NCI-H2107 treated with DMSO at 0.1 percent for 48 hours (cell line): ENCODE measurements around the gene TAT.
A peak's percentile ranks its signal among the peaks of the same experiment; 100 is the strongest.
"Not testable (repeated sequence)": the region's sequence is repeated elsewhere in the genome, so short reads cannot be mapped to it uniquely, and the experiment has no call there.

Experiments used
- DNase-seq: peaks from one replicate; lab custom pipeline; 2025; ENCODE audit not compliant: unreplicated experiment; lab: John Stamatoyannopoulos, UW

TAT gene

DNA sequence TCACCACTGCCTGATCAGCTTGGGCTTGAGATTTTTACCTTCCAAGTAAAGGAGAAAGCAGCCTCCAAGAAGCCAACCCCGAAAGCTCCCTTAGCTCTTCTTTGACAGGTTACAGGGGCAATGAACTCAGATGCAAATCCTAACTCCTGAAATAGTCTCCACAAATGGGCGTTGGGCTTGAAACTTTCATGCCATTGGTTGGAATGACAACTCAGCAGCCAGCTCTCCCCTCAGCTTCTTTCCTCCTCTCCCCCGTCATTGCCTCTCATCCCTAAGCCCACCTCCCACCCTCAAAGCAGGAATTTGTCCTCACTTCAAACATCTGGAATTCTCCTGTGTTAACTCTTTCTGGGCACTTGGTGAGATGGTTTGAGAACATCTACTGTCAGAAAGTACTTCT, at the start of gene TAT:
Gene TAT, minus strand, starts transcription at position 122 of the 400 bp plus-strand sequence. CDS start 677 bp downstream, outside the sequence.
- no peak for DNase-seq

DNA sequence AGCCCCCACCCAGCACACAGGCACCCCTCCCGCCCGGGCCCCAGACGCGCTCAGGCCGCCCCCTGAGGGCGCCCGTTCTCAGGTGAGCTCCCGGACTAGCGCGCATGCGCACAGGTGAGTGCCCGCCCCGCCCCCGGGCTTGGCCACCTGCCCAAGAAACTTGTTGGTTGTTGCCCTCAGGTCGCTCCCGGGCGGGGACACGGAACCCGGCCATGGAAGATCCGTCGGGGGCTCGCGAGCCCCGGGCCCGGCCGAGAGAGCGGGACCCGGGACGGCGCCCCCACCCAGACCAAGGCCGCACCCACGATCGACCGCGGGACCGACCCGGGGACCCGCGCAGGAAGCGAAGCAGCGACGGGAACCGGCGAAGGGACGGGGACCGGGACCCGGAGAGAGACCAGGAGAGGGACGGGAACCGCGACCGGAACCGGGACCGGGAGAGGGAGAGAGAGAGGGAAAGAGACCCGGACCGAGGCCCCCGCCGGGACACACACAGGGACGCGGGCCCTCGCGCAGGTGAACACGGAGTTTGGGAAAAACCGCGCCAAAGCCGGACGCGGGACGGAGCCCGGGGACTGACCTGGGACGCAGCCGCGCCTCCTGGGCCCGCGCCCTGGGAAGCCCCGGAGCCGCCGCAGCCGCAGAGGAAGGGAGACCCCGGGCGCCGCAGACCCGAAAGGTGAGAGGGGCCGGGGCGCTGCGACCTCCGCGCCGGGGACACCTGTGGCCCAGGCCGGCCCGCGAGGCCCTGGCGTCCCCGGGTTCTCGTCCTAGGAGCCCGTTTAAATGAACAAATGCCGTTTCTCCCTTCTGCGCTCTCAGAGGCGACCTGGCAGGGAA, 49.3 kb upstream of the TAT start, which contains the start of gene MARVELD3:
Gene MARVELD3, plus strand, starts transcription at position 167 of the 840 bp plus-strand sequence. Its CDS starts 46 bp downstream, at position 213.
- peak; percentile 62 for DNase-seq

DNA sequence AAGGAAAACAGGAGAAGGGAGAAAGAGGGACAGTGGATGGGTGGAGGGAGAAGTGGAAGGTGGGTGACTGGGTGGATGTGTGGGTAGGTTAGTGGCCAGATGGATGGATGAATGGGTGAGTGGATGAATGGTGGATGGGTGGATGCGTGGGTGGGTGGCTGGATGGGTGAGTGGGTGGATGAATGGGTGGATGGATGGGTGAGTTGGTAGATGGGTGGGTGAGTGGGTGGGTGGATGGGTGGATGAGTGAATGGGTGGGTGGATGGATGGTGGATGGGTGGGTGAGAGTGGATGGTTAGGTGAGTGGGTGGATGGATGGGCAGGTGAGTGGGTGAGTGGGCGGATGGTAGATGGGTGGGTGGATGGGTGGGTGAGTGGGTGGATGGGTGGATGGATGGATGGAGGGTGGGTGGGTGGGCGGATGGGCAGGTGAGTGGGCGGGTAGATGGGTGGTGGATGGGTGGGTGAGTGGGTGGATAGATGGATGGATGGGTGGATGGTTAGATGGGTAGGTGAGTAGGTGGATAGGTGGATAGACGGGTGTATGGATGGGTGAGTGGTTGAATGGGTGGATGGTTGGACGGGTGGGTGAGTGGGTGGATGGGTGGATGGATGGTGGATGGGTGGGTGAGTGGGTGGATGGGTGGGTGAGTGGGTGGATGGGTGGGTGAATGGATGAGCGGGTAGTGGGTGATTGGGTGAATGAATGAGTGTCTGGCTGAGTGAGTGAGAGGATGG, 48.4 kb upstream of the TAT start:
- DNase-seq: no peak

DNA sequence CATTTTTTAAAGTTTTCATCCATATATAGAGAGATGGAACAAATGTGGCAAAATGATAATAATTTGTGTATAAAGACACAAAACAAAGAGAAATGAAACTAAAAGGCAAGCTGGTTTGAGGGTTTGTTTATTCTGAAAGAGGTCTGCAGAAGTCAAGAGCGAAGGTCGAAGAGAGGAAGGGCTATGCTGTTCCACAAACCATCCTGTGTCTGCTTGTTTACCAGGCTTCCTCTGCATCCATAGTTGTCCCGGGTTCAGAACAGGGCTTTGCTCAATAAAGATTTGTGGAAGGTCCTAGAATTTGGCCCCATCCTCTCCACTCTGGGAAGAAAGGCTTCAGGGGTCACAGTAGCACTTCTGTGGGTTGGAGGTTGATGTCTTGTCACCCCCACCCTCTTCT, 46.7 kb upstream of the TAT start:
- DNase-seq: no peak

DNA sequence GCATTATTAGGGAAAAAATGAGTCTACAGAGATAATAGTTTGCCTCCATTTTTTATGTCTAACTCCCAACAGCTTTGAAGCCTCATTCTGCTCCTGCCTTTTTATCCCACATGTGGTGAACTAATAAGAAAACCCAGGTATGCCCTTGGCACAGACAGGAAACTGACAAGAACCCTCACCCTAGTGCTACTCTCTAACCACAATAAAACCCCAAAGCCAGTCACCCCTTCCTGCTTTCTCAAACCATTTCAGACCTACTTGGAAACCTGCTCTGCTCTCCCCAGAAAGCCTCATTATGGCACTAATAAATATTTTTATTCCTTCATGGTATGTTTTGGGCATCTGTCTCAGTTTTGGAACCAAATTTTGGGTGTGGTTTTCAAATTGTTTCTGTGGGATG, 45.2 kb upstream of the TAT start:
- DNase-seq: no peak

DNA sequence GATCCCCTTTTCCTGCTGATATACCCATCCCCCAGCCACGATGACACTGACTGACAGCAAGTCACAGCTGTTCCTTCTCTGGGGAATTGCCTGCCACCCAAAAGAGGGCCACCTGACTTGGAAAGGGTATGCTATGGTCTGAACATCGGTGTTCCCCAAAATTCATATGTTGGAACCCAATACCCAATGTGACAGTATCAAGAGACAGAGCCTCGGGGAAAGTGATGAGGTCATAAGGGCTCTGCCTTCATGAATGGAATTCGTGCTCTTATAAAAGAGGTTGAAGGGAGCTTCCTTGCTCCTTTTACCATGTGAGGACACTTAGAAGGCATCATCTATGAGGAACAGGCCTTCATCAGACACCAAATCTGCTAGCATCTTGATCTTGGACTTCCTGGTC, 41.5 kb upstream of the TAT start:
- no peak for DNase-seq

GRCh38 chr16:71614956-71615355, 38.1 kb upstream of the TAT start:
- not testable (repeated sequence) for DNase-seq

- no peak for DNase-seq
Observed at GRCh38 chr16:71610936-71611871, 34.3 kb upstream of the TAT start.

- DNase-seq: no peak
Observed at GRCh38 chr16:71610447-71610846, 33.6 kb upstream of the TAT start.

- DNase-seq: no peak
Observed at GRCh38 chr16:71609066-71609465, 32.2 kb upstream of the TAT start.

- DNase-seq: no peak
Observed at GRCh38 chr16:71600822-71601221, 23.9 kb upstream of the TAT start.

DNA sequence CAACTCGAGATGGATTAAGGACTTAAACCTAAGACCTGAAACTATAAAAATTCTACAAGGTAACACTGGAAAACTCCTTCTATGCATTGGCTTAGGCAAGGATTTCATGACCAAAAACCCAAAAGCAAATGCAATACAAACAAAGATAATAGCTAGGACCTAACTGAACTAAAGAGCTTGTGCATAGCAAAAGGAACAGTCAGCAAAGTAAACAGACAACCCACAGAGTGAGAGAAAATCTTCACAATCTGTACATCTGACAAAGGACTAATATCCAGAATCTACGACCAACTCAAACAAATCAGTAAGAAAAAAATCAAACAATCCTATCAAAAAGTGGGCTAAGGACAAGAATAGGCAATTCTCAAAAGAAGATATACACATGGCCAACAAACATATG, 21.5 kb upstream of the TAT start:
- DNase-seq: not testable (repeated sequence)

GRCh38 chr16:71595340-71595826, 18.5 kb upstream of the TAT start:
- not testable (repeated sequence) for DNase-seq

GRCh38 chr16:71594000-71594646, 17.2 kb upstream of the TAT start:
- no peak for DNase-seq

GRCh38 chr16:71593048-71593999, 16.4 kb upstream of the TAT start:
- DNase-seq: no peak

DNA sequence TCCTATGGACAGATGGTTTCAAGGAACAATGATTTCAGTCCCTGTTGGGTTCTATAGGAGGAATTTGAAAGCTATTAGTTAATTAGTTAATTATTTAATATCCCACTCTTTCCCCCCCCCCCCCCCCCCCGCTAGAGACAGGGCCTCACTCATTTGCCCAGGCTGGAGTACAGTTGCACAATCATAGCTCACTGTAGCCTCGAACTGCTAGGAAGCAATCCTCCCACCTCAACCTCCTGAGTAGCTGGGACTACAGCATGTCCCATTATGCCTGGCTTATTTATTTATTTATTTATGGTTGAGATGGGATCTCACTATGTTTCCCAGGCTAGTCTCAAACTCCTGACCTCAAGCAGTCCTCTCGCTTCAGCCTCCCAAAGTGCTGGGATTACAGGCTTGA, 15.0 kb upstream of the TAT start:
- no peak for DNase-seq

- DNase-seq: no peak
Observed at GRCh38 chr16:71590584-71590983, 13.7 kb upstream of the TAT start.

DNA sequence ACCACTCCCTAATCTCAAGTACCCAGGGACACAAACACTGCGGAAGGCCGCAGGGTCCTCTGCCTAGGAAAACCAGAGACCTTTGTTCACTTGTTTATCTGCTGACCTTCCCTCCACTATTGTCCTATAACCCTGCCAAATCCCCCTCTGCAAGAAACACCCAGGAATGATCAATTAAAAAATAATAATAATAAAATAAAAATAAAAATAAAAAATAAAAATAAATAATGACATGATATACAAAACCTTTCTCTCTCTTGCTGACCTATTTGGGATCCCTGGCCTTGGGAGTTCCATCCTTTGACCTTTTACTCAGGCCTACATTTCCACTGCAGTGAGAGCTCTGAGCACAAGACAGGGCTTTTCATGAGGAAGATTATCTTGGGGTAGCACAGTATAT, 13.2 kb upstream of the TAT start:
- DNase-seq: not testable (repeated sequence)

DNA sequence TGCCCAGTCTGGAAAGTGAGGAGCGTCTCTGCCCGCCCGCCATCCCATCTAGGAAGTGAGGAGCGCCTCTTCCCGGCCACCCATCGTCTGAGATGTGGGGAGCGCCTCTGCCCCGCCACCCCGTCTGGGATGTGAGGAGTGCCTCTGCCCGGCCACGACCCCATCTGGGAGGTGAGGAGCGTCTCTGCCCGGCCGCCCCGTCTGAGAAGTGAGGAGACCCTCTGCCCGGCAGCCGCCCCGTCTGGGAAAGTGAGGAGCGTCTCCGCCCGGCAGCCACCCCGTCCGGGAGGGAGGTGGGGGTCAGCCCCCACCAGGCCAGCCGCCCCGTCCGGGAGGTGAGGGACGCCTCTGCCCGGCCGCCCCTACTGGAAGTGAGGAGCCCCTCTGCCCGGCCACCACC, 12.4 kb upstream of the TAT start:
- not testable (repeated sequence) for DNase-seq
